WI38 (cell line): Measurements from ENCODE around the gene FAM3C.

ENCODE experiments used
- H3K4me3 ChIP-seq: 2 replicates; pipeline ENCODE4 v1.5.1; 2011; ENCODE audit warnings: low read depth, mild to moderate bottlenecking, control low read depth, low read length
- TF ChIP-seq, protein P1 (sequence below): IDR thresholded peaks from 2 replicates; pipeline ENCODE4 v1.5.1; 2012; ENCODE audit warnings: low read depth, mild to moderate bottlenecking, control low read depth, low read length

FAM3C gene

GRCh38 chr7:121420976-121421375 lies 24.9 kb upstream of the FAM3C start:
- no peak overlapping the region for H3K4me3 ChIP-seq
- TF ChIP-seq, protein P1, sequence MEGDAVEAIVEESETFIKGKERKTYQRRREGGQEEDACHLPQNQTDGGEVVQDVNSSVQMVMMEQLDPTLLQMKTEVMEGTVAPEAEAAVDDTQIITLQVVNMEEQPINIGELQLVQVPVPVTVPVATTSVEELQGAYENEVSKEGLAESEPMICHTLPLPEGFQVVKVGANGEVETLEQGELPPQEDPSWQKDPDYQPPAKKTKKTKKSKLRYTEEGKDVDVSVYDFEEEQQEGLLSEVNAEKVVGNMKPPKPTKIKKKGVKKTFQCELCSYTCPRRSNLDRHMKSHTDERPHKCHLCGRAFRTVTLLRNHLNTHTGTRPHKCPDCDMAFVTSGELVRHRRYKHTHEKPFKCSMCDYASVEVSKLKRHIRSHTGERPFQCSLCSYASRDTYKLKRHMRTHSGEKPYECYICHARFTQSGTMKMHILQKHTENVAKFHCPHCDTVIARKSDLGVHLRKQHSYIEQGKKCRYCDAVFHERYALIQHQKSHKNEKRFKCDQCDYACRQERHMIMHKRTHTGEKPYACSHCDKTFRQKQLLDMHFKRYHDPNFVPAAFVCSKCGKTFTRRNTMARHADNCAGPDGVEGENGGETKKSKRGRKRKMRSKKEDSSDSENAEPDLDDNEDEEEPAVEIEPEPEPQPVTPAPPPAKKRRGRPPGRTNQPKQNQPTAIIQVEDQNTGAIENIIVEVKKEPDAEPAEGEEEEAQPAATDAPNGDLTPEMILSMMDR = no peak

GRCh38 chr7:121419201-121420148 lies 23.4 kb upstream of the FAM3C start:
- TF ChIP-seq, protein P1 = no peak

DNA sequence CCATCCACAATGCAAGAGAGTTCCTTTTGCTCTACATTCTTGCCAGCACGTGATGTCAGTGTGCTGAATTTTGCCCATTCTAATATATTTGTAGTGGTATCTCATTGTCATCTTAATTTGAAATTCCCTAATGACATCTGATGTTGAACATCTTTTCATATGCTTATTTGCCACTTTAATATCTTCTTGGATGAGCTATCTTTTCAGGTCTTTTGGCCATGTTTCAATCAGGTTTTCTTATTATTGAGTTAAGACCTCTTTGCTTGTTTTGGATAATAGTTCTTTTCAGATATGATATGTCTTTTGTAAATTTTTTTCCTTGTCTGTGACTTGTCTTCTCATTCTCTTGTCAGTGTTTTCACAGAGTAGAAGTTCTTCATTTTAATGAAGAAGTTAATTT lies 20.4 kb upstream of the FAM3C start:
- H3K4me3 ChIP-seq = no peak overlapping the region
- TF ChIP-seq, protein P1 = no peak

More at GRCh38 chr7:121419201-121420148, 23.4 kb upstream of the FAM3C start:
- no peak overlapping the region for H3K4me3 ChIP-seq

- H3K4me3 ChIP-seq = no peak overlapping the region
- TF ChIP-seq, protein P1 = no peak
These were observed 18.3 kb upstream of the FAM3C start for GRCh38 chr7:121414436-121414835.

- TF ChIP-seq, protein P1 = no peak
- H3K4me3 ChIP-seq = no peak overlapping the region
These were observed 15.5 kb upstream of the FAM3C start for GRCh38 chr7:121411597-121411979.

- TF ChIP-seq, protein P1 = no peak
These were observed 14.9 kb upstream of the FAM3C start for GRCh38 chr7:121410829-121411596.

DNA sequence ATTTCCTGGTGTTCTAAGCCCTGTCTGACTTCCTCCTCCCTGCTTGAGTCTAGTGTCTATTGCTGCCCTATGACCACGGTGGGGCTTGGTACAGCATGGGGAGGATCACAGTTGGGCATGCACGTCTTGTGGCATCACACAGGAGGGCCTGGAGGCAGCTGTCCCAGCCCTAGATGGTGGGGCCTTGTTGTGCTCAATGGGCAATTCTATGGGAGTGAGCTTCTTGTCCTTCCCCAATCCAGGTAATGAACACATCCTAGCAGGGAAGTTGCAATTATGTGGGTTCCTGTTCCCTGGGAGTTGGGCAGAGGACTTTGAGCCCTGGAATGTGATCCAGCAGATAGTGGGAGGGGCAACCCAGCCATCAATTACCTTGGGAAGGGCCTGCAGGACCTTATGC lies 10.8 kb upstream of the FAM3C start:
- no peak overlapping the region for H3K4me3 ChIP-seq
- TF ChIP-seq, protein P1 = no peak

More at GRCh38 chr7:121410829-121411596, 14.9 kb upstream of the FAM3C start:
- H3K4me3 ChIP-seq = no peak overlapping the region
